Measurements from ENCODE around the gene C16orf74. TPM values are rescaled to one million over a fixed set of nuclear protein-coding genes. Genes with fewer than 3 reads are reported as not detected.
A peak's percentile ranks its signal among the peaks of the same experiment; 100 is the strongest.

Gene C16orf74
- total RNA-seq = 0.82 to 1.6 TPM (median 1.0 TPM) in 3 replicates
- long read RNA-seq, partial matches to known transcripts = 1 of 3 reads
- long read RNA-seq, other reads (novel, unspliced or antisense) = 0 of 3 reads

DNA sequence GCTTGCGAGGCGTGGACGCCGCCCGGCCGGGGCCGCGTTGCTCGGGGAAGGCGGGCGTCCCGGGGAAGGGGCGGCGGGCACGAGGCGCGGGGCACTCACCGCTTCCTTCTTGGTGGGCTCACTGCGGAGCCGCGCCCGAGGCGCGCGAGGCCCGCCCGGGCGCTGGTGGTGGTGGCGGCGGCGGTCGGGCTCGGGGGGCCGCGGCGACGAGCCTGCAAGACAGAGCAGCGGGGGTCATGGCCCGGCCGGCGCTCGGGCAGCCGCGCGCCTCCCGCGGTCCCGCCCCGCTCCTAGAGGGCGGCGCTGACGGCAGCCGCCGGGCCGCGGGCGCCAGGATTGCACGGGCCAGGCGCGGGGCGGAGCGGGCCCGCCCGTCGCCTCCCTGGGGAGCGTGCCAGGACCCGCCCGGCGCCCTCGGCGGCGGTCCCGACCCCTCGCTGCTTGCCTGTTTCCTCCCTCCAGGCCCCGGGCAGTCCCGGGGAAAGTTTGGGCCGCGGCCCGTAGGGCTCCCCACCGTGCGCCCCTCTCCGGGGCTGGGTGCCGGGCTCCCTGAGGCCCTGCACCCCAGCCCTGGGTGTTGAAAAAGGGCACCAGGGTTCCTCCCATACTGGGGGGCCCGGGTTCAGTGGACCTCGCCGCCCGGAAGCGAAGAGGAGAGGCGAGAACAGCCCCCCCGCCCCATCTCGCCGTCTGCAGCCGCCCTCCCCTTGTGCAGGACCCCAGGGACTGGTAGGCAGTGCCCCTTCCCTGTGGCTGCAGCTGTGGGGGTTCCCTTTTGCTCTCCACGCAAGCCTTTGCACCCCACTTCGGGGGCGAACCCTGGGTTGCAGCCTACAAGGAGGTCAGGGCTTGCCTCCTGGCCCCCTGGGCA, at the start of gene C16orf74:
C16orf74 (minus strand) TSS at position 270 of the 871 bp plus-strand sequence. CDS start 15,879 bp downstream, outside the sequence.
- no peaks in the 10 kb centered on the region for H3K9me3 Mint-ChIP-seq (ENCODE audit: low read depth)
- peaks cover 21% of the 10 kb centered on the region for H3K4me1 Mint-ChIP-seq (ENCODE audit: low read depth)
- peak within 1 kb of the TSS; percentile 74 for H3K4me3 Mint-ChIP-seq (ENCODE audit: unreplicated experiment)
- no peak within 1 kb of the TSS for H3K27ac Mint-ChIP-seq (ENCODE audit: unreplicated experiment)
- no peak for DNase-seq (ENCODE audit: low spot score)
- TF ChIP-seq CTCF (IDR thresholded peaks at IDR 0.05) = peak; percentile 2
- H3K27me3 Mint-ChIP-seq (ENCODE audit: low read depth) = peaks cover 7% of the 10 kb centered on the region
- no peaks in the 10 kb centered on the region for H3K36me3 Mint-ChIP-seq (ENCODE audit: low read depth)

GRCh38 chr16:85800321-85800669, 49.4 kb upstream of the C16orf74 start:
- H3K4me3 Mint-ChIP-seq (ENCODE audit: unreplicated experiment) = peak overlapping the region; percentile 83
- peaks cover 34% of the 10 kb centered on the region for H3K36me3 Mint-ChIP-seq (ENCODE audit: low read depth)
- H3K9me3 Mint-ChIP-seq (ENCODE audit: low read depth) = no peaks in the 10 kb centered on the region

GRCh38 chr16:85799497-85800320, 48.8 kb upstream of the C16orf74 start, which contains the start of the genes COX4I1 and EMC8:
TSS of gene COX4I1 (plus strand) at chr16:85799695. CDS start at chr16:85801206, 1,511 bp downstream.
TSS of gene EMC8 (minus strand) at chr16:85799544. CDS start at chr16:85799295, 249 bp downstream.
- H3K4me1 Mint-ChIP-seq (ENCODE audit: low read depth) = peaks cover 43% of the 10 kb centered on the region
- TF ChIP-seq CTCF (IDR thresholded peaks at IDR 0.05) = no peak
- no peaks in the 10 kb centered on the region for H3K27me3 Mint-ChIP-seq (ENCODE audit: low read depth)
- H3K4me3 Mint-ChIP-seq (ENCODE audit: unreplicated experiment) = peak within 1 kb of the TSS; percentile 85
- H3K36me3 Mint-ChIP-seq (ENCODE audit: low read depth) = peaks cover 31% of the 10 kb centered on the region
- DNase-seq (ENCODE audit: low spot score) = peak; percentile 98
- H3K27ac Mint-ChIP-seq (ENCODE audit: unreplicated experiment) = peak within 1 kb of the TSS; percentile 96
- H3K9me3 Mint-ChIP-seq (ENCODE audit: low read depth) = no peaks in the 10 kb centered on the region

More at GRCh38 chr16:85800321-85800669, 49.4 kb upstream of the C16orf74 start:
- peak overlapping the region; percentile 96 for H3K27ac Mint-ChIP-seq (ENCODE audit: unreplicated experiment)
- no peak for DNase-seq (ENCODE audit: low spot score)
- H3K27me3 Mint-ChIP-seq (ENCODE audit: low read depth) = no peaks in the 10 kb centered on the region
- H3K4me1 Mint-ChIP-seq (ENCODE audit: low read depth) = peaks cover 43% of the 10 kb centered on the region
- TF ChIP-seq CTCF (IDR thresholded peaks at IDR 0.05) = no peak

DNA sequence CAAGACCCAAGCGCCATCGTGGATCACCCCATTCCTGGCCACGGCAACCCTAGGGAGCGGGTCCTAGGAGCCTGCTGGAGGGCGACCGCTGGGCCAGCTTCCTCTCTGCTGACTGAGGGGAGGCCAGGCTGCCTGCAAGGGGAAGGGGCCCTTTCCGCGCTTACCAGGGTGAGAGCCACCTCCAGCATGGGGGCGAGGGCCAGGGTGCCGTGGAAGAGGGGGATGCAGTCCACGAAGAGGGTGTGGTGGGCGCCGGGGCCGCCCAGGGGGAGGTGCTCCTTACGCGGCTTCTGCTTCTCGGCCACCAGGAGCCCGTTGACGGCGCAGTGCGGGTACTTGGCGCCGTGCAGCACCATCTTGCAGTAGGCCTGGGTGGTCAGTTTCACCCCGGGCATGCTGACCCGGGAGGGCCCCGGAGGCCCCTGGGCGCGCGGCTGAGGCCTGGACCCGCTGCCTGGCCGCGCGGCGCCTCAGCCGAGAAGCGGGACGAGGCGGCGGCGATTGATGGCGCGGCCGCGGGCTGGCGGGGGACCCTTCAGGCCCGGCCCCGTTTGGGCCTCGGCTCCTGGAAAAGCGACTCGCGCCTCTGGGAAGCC, 48.1 kb upstream of the C16orf74 start:
- TF ChIP-seq CTCF (IDR thresholded peaks at IDR 0.05) = peak; percentile 40
- peak overlapping the region; percentile 84 for H3K27ac Mint-ChIP-seq (ENCODE audit: unreplicated experiment)
- H3K36me3 Mint-ChIP-seq (ENCODE audit: low read depth) = peaks cover 31% of the 10 kb centered on the region
- no peaks in the 10 kb centered on the region for H3K9me3 Mint-ChIP-seq (ENCODE audit: low read depth)
- no peak for DNase-seq (ENCODE audit: low spot score)
- H3K4me3 Mint-ChIP-seq (ENCODE audit: unreplicated experiment) = peak overlapping the region; percentile 85
- H3K27me3 Mint-ChIP-seq (ENCODE audit: low read depth) = no peaks in the 10 kb centered on the region
- peaks cover 43% of the 10 kb centered on the region for H3K4me1 Mint-ChIP-seq (ENCODE audit: low read depth)

Data from chondrocyte (in vitro differentiated cells).